D721Med (cell line): ENCODE measurements around the gene POLE.
"Not testable (repeated sequence)": the region's sequence is repeated elsewhere in the genome, so short reads cannot be mapped to it uniquely, and the experiment has no call there.

Experiments used
- DNase-seq: peaks from one replicate; pipeline ENCODE4 v3.0.0; 2011; ENCODE audit warnings: low spot score; ENCODE audit not compliant: insufficient read length
- FAIRE-seq: peaks from 2 replicates; lab custom pipeline; 2011; peaks lifted over from hg19 to GRCh38; lab: Jason Lieb, UNC
- TF ChIP-seq, protein P1 (sequence below): IDR thresholded peaks from 2 replicates; pipeline ENCODE4 v1.5.1; 2012; ENCODE audit warnings: mild to moderate bottlenecking, control low read depth; ENCODE audit not compliant: insufficient read depth; ENCODE audit errors: missing control alignments

The POLE gene

DNA sequence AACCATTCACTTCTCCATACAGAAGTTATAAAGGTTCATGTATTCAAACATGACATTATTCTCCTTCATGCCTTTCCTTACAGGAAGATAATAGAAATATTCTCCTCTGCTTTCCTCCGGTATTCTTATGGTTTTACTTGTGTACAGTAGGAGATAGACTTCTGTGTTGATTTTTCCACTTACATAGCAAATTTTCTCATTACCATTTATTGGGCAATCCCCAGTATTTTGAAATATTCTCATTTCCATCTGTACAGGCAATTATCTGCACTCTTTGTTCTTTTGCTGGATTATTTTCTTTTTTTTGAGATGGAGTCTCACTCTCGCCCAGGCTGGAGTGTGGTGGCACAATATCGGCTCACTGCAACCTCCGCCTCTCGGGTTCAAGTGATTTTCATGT is 11.2 kb upstream of the POLE start:
- no peak for FAIRE-seq
- TF ChIP-seq, protein P1, sequence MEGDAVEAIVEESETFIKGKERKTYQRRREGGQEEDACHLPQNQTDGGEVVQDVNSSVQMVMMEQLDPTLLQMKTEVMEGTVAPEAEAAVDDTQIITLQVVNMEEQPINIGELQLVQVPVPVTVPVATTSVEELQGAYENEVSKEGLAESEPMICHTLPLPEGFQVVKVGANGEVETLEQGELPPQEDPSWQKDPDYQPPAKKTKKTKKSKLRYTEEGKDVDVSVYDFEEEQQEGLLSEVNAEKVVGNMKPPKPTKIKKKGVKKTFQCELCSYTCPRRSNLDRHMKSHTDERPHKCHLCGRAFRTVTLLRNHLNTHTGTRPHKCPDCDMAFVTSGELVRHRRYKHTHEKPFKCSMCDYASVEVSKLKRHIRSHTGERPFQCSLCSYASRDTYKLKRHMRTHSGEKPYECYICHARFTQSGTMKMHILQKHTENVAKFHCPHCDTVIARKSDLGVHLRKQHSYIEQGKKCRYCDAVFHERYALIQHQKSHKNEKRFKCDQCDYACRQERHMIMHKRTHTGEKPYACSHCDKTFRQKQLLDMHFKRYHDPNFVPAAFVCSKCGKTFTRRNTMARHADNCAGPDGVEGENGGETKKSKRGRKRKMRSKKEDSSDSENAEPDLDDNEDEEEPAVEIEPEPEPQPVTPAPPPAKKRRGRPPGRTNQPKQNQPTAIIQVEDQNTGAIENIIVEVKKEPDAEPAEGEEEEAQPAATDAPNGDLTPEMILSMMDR = no peak
- no peak for DNase-seq

DNA sequence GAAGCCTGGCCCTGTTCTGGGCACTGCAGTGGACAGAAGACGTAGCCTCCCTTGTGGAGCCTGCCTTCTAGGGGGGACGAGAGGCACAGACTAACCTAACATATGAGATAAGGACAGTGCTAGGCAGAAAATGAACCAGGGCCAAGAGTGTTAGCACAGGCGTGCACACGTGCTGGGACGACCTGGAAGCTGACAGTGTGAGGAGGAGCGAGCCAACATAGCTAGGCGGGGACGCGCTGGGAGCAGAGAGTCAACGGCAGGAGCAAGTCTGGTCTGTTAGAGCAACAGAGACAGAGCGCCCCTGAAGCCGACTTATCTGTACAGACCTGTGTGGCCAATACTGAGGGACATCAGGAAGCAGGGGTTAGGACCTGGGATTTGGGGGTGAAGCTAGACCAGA is 8.3 kb upstream of the POLE start:
- DNase-seq (no peak), FAIRE-seq (no peak)
- TF ChIP-seq, protein P1 = no peak

DNA sequence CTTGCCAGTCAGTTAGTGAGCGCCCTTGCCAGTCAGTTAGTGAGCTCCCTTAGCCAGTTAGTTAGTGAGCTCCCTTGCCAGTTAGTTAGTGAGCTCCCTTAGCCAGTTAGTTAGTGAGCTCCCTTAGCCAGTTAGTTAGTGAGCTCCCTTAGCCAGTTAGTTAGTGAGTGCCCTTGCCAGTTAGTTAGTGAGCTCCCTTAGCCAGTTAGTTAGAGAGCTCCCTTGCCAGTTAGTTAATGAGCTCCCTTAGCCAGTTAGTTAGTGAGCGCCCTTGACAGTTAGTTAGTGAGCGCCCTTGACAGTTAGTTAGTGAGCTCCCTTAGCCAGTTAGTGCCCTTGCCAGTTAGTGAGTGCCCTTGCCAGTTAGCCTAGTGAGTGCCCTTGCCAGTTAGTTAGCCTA is 7.7 kb upstream of the POLE start:
- DNase-seq, FAIRE-seq: not testable (repeated sequence)

DNA sequence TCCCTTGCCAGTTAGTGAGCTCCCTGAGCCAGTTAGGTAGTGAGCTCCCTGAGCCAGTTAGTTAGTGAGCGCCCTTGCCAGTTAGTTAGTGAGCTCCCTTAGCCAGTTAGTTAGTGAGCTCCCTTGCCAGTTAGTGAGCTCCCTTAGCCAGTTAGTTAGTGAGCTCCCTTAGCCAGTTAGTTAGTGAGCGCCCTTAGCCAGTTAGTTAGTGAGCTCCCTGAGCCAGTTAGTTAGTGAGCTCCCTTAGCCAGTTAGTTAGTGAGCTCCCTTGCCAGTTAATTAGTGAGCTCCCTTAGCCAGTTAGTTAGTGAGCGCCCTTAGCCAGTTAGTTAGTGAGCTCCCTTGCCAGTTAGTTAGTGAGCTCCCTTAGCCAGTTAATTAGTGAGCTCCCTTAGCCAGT is 4.9 kb upstream of the POLE start:
- not testable (repeated sequence) for DNase-seq, FAIRE-seq

DNA sequence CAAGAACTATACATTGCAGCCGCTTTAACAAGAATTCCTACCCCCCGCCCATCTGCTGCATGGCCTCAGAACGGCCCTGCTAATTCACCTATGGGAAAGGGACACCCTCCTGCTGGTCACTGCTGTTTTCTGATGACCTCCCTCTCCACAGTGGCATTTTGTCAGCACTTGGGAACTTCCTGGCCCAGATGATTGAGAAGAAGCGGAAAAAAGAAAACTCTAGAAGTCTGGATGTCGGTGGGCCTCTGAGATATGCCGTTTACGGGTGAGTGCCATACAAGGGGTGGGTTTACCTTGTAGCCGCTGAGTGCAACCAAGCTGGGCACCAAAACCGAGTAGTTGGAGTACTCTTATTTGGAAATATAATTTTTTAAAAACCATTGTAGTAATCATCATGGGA is 3.0 kb upstream of the POLE start:
- FAIRE-seq (no peak), DNase-seq (no peak)
- TF ChIP-seq, protein P1 = no peak

DNA sequence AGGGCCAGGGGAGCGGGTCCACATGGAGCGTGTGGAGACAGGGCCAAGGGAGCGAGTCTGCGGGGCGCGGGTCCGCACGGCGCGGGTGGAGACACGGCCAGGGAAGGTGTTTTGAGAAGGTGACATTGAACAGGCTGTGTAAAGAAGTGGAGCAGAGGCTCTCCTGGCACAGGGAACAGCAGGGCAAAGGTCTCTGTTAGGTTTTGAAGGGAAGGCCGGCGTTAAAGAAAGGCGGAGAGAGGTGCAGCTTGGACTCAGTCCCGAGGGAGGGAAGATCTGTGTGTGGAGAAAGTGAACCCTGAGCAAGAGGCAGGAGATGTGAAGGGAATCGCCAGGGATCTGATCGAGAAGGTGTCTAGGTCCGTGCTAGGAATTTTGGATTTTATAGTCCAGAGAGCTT is 2.1 kb upstream of the POLE start:
- TF ChIP-seq, protein P1 = no peak
- DNase-seq (no peak), FAIRE-seq (no peak)

DNA sequence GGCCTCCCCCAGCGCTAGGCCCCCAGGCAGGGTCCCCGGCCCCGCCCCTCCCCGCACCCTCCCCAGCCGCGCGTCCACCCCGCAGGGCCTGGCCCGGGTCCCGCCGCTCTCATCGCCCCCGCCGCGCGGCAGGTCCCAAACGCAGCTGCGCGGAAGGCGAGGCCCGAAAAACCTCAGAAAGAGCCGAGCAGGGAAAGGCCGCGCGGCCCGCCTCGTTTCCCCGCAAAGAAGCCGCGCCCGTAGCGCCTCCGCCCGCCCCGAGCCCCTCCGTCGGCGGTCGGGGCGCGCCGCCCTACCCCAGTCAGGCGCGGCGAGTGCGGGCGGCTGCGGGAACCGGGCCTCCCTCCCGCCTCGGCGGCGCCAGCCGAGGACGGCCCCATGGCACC is 324 bp downstream of the POLE start:
- TF ChIP-seq, protein P1 = no peak
- no peak for FAIRE-seq
- no peak for DNase-seq

DNA sequence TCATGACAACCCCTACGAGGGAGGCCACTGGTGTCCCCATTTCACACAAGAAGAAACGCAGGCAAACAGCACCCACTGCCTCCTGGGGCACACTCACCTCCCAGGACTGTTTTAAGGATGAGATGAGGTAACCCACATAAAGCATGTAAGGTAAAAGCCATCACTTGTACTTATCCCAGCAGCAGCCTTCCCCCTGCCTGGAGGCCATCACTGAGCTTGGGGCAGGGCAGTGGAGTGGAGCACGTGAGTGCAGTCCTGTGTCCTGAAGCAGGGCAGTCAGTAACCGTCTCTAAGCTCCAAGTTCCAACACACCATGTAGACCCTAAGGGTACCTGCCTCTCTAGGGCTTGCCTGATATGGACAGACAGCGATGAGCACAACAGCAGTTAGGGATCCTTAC is 1.7 kb downstream of the POLE start:
- FAIRE-seq (no peak), DNase-seq (no peak)
- TF ChIP-seq, protein P1 = no peak
